Activated T-helper 1 cell treated with Interleukin-2 at 50 U/mL for 16 hours (primary cell): ENCODE data around the gene CACNB2.
"Not testable (repeated sequence)": the region's sequence is repeated elsewhere in the genome, so short reads cannot be mapped to it uniquely, and the experiment has no call there.

Source experiments
- DNase-seq: peaks from one replicate; pipeline ENCODE4 v3.0.0-alpha.2; 2020; ENCODE audit warnings: low read depth

The CACNB2 gene

GRCh38 chr10:18570386-18570785 is 430.2 kb downstream of the CACNB2 start:
- DNase-seq, result not testable (repeated sequence)

- DNase-seq, result no peak
Measured at GRCh38 chr10:18571076-18571475, 430.9 kb downstream of the CACNB2 start.

- DNase-seq, result no peak
Measured at GRCh38 chr10:18571780-18572179, 431.6 kb downstream of the CACNB2 start.

GRCh38 chr10:18572959-18573561 is 432.8 kb downstream of the CACNB2 start:
- DNase-seq, result no peak

- DNase-seq, result no peak
Measured at GRCh38 chr10:18576586-18576985, 436.4 kb downstream of the CACNB2 start.

GRCh38 chr10:18577823-18578685 is 437.8 kb downstream of the CACNB2 start:
- DNase-seq, result no peak

GRCh38 chr10:18582803-18583202 is 442.6 kb downstream of the CACNB2 start:
- DNase-seq, result no peak

GRCh38 chr10:18583575-18584270 is 443.5 kb downstream of the CACNB2 start:
- DNase-seq, result no peak

GRCh38 chr10:18586637-18587036 is 446.4 kb downstream of the CACNB2 start:
- not testable (repeated sequence) for DNase-seq

- not testable (repeated sequence) for DNase-seq
Measured at GRCh38 chr10:18591141-18591540, 450.9 kb downstream of the CACNB2 start.
